Natural killer cell (primary cell): ENCODE data around the gene TMEM52B. TPM values are rescaled to one million over a fixed set of nuclear protein-coding genes. Genes with fewer than 3 reads are reported as not detected.

Source experiments
- ATAC-seq, 3 donors: fragments of 150-1000 bp in 2 of 3; fragments of 200-7000 bp in 1 of 3; cut with Tn5 transposase; 1 replicate in 1 of 3; 2 replicates in 2 of 3; pipeline ENCODE4 v1.10.0; 2021; ENCODE audit warnings: mild to moderate bottlenecking in 2 of 3, moderate library complexity in 2 of 3
- DNase-seq, 2 donors: peaks; one replicate each; pipeline versions ENCODE4 v3.0.0 to v3.0.0-alpha.2; 2013 to 2021; ENCODE audit warnings: mixed read lengths in 1 of 2
- H3K27ac ChIP-seq: one replicate; pipeline ENCODE4 v1.5.1; 2013; ENCODE audit warnings: mild to moderate bottlenecking, low read length
- H3K27me3 ChIP-seq: one replicate; pipeline ENCODE4 v1.6.1; 2013; ENCODE audit warnings: low read length; ENCODE audit not compliant: control insufficient read depth, insufficient read depth
- H3K36me3 ChIP-seq: one replicate; pipeline ENCODE4 v1.6.1; 2013; ENCODE audit warnings: low read length; ENCODE audit not compliant: control insufficient read depth, insufficient read depth
- H3K4me1 ChIP-seq: one replicate; pipeline ENCODE4 v1.6.1; 2013; ENCODE audit warnings: low read length; ENCODE audit not compliant: control insufficient read depth, insufficient read depth
- H3K4me3 ChIP-seq: one replicate; pipeline ENCODE4 v1.5.1; 2013; ENCODE audit warnings: low read length
- H3K9me3 ChIP-seq: one replicate; pipeline ENCODE4 v1.6.1; 2013; ENCODE audit warnings: low read length; ENCODE audit not compliant: control insufficient read depth, insufficient read depth
- H3K27ac Mint-ChIP-seq, 2 donors: one replicate each; pipeline ENCODE4 v1.8.0; 2022; ENCODE audit warnings: mild to moderate bottlenecking in 2 of 2, mixed read lengths in 2 of 2, moderate library complexity in 1 of 2
- H3K27me3 Mint-ChIP-seq, 2 donors: one replicate each; pipeline ENCODE4 v1.8.0; 2022; ENCODE audit warnings: low read depth in 2 of 2, mixed read lengths in 2 of 2
- H3K36me3 Mint-ChIP-seq: one replicate; pipeline ENCODE4 v1.8.0; 2022; ENCODE audit warnings: mixed read lengths
- H3K4me1 Mint-ChIP-seq, 2 donors: one replicate each; pipeline ENCODE4 v1.8.0; 2022; ENCODE audit warnings: mixed read lengths in 2 of 2
- H3K4me3 Mint-ChIP-seq: one replicate; pipeline ENCODE4 v1.8.0; 2022; ENCODE audit warnings: mild to moderate bottlenecking, moderate library complexity, mixed read lengths
- H3K9me3 Mint-ChIP-seq, 2 donors: one replicate each; pipeline ENCODE4 v1.8.0; 2022; ENCODE audit warnings: mixed read lengths in 2 of 2
- CTCF ChIP-seq: fragments of 200-600 bp; IDR thresholded peaks from one replicate; pipeline ENCODE4 v1.8.0; 2022; ENCODE audit warnings: antibody characterized with exemption
- WGBS: methylation state at CpG from one replicate; pipeline ENCODE4 v1.1.7; 2013; ENCODE audit warnings: missing lambda C conversion rate; ENCODE audit not compliant: insufficient coverage; 5-methylcytosine and 5-hydroxymethylcytosine counted together
- intact Hi-C: fragments of 100-400 bp; cut with micrococcal nuclease; formaldehyde crosslinking; loops from one replicate; pipeline ENCODE4 v1.14.2; 2022
- total RNA-seq, 4 donors: library from RNA; stranded (reverse); fragments of 120-200 nt in 1 of 4; gene quantifications; one replicate each; pipeline versions ENCODE4 v1.2.3 to v1.2.4, GENCODE V29; 2013 to 2022

The TMEM52B gene
- total RNA-seq, 3 donors from 2014 or later (not counting 1 experiment from before 2014, with no cell fraction given) = 1.5 TPM; not detected in 2

- H3K9me3 Mint-ChIP-seq = no peaks in the 10 kb centered on the region
- 92% methylated on average over 5 of the region's 5 CpGs for WGBS
Measured at GRCh38 chr12:10189653-10190052, 10.8 kb downstream of the TMEM52B start.

GRCh38 chr12:10190558-10191388 lies 11.9 kb downstream of the TMEM52B start:
- Mint-ChIP-seq H3K4me1 (peaks cover 13 to 20% of the 10 kb centered on the region in 2 donors), H3K4me3 (no peak overlapping the region), H3K36me3 (no peaks in the 10 kb centered on the region), H3K27ac (no peak overlapping the region), H3K9me3 (no peaks in the 10 kb centered on the region), H3K27me3 (peaks cover 7 to 27% of the 10 kb centered on the region in 2 donors)
- Histone ChIP-seq H3K9me3 (no peaks in the 10 kb centered on the region), H3K27ac (no peak overlapping the region), H3K4me1 (peaks cover 5% of the 10 kb centered on the region), H3K36me3 (no peaks in the 10 kb centered on the region), H3K4me3 (no peak overlapping the region), H3K27me3 (no peaks in the 10 kb centered on the region)
- intact Hi-C loops = loop anchor here (1.0 to 5.0 kb wide), 3 partner anchors 37 to 443 kb away; no protein-coding TSS in a partner anchor
- ATAC-seq (peak; percentile 95 to 100 (median 99)), DNase-seq (peak; percentile 37 to 76)
- TF ChIP-seq CTCF = peak; percentile 78
- 55% methylated on average over 11 of the region's 13 CpGs for WGBS

More at GRCh38 chr12:10189653-10190052, 10.8 kb downstream of the TMEM52B start:
- no peak overlapping the region for H3K27ac Mint-ChIP-seq
- intact Hi-C loops = loop anchor here (5.0 kb wide), 2 partner anchors 247 to 442 kb away; no protein-coding TSS in a partner anchor
- no peak overlapping the region for H3K4me3 ChIP-seq
- H3K27ac ChIP-seq = no peak overlapping the region
- DNase-seq = no peak
- peaks cover 7 to 29% of the 10 kb centered on the region in 2 donors for H3K27me3 Mint-ChIP-seq
- ATAC-seq = no peak
- peaks cover 6 to 12% of the 10 kb centered on the region in 2 donors for H3K4me1 Mint-ChIP-seq
- no peaks in the 10 kb centered on the region for H3K36me3 Mint-ChIP-seq
- no peaks in the 10 kb centered on the region for H3K9me3 ChIP-seq
- no peaks in the 10 kb centered on the region for H3K27me3 ChIP-seq
- no peak overlapping the region for H3K4me3 Mint-ChIP-seq
- peaks cover 3% of the 10 kb centered on the region for H3K4me1 ChIP-seq
- no peak for TF ChIP-seq CTCF
- H3K36me3 ChIP-seq = no peaks in the 10 kb centered on the region

GRCh38 chr12:10191865-10192264 lies 13.0 kb downstream of the TMEM52B start:
- TF ChIP-seq CTCF = no peak
- Histone ChIP-seq H3K36me3 (no peaks in the 10 kb centered on the region), H3K27me3 (no peaks in the 10 kb centered on the region), H3K4me1 (peaks cover 16% of the 10 kb centered on the region), H3K4me3 (no peak overlapping the region), H3K9me3 (no peaks in the 10 kb centered on the region), H3K27ac (no peak overlapping the region)
- Mint-ChIP-seq H3K36me3 (no peaks in the 10 kb centered on the region), H3K27me3 (peaks cover 7 to 23% of the 10 kb centered on the region in 2 donors), H3K27ac (no peak overlapping the region), H3K4me1 (peaks cover 24 to 31% of the 10 kb centered on the region in 2 donors), H3K4me3 (no peak overlapping the region), H3K9me3 (no peaks in the 10 kb centered on the region)
- DNase-seq (no peak), ATAC-seq (no peak)
- WGBS = 43% methylated on average over 2 of the region's 2 CpGs
- intact Hi-C loops = loop anchor here (1.0 to 5.0 kb wide), 3 partner anchors 39 to 445 kb away; no protein-coding TSS in a partner anchor
